Measurements from ENCODE around the gene MYO3A. TPM values are rescaled to one million over a fixed set of nuclear protein-coding genes. Genes with fewer than 3 reads are reported as not detected.
"Not testable (repeated sequence)": the region's sequence is repeated elsewhere in the genome, so short reads cannot be mapped to it uniquely, and the experiment has no call there.

MYO3A gene
- total RNA-seq, 1 donor from 2014 or later, result not detected

DNA sequence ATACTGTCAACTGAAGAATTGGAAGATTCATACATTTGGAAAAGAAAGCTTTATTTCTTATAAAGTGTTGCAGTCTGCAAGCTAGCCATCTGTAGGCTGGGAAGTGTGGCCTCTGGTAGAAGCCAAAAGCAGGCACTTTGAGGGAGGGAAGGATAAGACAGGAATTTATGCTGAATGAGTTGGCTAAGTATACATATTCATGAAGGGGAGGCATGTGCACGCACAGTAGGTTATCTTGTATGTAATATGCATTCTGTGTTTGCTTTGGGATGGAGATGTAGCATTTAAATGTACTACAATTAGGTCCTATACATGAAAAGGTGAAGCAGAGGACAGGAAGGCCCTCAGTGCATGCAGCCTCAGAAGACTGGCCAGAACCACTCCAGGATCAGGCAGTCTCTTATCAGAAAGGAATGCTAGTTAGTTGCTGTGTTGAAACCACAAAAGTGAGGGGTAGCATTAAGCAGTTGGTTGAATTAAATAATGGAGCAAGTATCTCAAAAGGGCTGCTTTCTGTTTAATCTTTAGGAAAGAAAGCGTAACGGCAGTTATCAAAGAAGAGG, 40.9 kb downstream of the MYO3A start:
- DNase-seq (ENCODE audit: low spot score), result no peak
- intact Hi-C loops (cut with DNase I), result no loop called here

DNA sequence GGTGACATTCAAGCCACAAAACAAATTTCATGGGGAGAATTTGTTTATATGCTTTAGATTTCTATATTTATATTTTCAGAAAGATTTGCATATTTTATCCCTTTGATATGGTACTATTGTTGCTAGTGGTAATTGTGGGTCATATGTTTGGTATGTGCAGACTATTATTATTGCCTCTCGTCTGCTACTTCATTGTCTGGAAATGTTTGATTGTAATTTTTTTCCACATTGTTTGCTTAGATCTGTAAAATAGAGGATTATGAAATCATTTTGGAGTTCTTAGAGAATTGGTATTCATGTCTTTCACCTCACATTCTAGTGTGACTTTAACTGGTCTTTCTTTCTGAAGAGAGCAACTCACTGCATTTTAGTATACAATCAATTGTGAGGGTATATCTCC, 44.7 kb downstream of the MYO3A start:
- no peak for DNase-seq (ENCODE audit: low spot score)
- intact Hi-C loops (cut with DNase I), result no loop called here

DNA sequence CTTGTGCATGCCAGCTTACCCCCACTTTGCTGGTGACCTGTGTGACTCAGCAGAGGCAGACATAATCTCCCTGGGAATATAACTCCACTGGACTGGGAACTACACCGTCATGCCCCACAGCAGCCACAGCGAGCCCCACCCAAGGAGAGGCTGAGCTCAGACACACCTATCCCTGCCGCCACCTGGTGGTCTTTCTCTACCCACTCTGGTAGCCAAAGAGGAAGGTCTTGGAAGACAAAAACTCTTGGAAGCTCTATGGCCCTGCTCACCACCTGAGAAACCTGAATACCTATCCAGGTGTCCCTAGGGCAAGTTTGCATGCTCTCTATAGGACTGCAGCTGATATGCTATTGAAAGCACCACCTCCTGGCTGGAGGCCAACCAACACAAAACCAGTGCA, 48.1 kb downstream of the MYO3A start:
- intact Hi-C loops (cut with DNase I), result no loop called here
- no peak for DNase-seq (ENCODE audit: low spot score)

DNA sequence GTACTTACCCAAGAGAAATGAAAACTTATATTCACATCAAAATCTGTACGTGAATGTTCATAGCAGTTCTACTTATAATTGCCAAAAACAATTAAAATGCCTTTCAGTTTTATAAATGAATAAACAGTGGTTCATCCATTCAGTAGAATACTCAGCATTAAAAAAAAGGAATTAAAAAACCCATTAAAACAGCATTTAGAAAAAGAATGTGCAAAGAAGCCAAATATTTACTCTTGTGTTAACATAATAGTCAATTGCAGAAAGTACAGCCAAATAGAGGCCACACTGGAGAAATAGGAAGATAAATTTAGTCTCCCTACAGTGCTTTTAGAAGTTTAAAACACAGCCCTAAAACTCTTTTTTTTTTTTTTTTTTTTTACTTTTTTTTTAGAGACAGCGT, 54.6 kb downstream of the MYO3A start:
- intact Hi-C loops (cut with DNase I), result no loop called here
- DNase-seq (ENCODE audit: low spot score), result no peak

DNA sequence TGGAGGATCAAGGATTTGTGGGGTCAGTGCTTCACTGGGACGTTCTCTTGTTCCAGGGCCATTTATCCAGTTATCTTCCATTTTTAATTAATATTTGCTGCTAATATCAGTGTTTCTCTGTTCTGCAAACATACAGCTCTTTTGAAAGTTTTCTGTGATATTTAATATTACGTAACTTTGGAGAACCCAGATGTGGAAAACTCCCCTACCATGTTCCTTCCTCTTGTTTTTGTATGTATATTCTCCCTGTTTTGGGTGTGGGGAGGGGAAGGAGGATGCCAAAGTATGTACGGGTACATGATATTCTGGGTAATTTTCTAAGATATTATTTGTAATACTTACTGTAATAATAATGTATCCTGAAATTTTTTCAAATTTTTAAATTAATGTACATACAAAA, 55.9 kb downstream of the MYO3A start:
- DNase-seq (ENCODE audit: low spot score), result no peak
- intact Hi-C loops (cut with DNase I), result no loop called here

DNA sequence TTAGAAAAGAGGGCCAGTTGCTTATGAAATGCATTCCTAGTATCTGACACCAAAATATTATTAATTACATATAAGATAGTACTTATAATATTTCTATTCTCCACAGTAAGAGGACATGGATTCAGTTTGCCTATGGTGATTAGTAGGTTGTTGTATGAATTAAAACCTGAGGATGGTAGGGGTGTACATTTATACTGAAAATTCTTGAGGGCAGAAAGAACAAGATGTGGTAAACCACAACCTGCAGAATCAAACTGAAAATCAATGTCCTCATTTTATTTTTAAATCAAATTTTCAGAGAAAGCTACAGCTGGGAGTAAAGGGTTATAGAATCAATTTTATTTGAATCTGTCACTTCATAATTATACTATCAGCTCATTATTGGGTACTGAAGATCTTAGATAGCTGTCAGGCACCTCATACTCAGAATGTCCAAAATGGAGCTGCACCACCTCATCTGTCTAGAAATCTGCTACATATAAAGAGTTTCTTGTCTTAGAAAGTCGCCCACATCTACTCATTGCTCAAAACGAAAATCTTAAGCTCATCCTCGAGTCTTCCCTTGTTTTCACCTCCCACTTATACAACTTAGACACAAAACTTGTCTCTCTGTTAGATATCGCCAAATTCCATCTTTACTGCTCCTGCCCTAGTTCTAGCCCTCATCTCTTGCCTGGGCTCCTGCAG, 65.4 kb downstream of the MYO3A start:
- intact Hi-C loops (cut with DNase I), result no loop called here
- no peak for DNase-seq (ENCODE audit: low spot score)

DNA sequence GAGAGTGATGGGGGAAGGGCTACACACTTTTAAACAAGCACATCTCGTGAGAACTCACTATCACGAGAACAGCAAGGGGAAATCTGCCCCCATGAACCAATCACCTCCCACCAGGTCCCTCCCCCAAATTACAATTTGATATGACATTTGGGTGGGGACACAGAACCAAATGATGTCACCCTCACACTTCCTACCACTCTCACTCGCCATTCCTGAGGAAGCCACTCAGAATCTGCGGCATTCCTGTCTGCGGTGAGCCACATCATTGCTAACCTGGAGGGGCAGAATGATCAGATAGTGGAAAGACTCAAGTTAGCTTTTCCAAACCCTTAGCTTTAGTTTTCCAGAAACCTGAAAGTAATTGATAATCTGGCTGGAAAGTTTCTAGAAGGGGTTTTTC, 66.9 kb downstream of the MYO3A start:
- DNase-seq (ENCODE audit: low spot score), result no peak
- intact Hi-C loops (cut with DNase I), result no loop called here

DNA sequence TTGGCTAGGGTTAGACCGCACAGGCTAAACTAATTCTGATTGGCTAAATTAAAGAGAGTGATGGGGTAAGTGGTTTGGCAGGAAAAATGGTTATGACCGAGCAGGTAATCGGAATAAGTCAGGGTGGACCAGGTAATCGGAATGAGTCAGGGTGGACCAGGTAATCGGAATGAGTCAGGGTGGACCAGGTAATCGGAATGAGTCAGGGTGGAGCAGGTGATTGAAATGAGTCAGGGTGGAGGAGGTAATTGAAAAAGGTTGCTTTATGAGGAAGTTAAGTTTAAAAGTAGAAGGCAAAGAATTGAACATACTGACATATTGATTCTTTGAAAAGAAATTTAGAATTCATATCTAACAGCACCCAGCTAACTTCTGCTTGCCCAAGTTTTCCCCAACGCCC, 68.4 kb downstream of the MYO3A start:
- not testable (repeated sequence) for DNase-seq (ENCODE audit: low spot score)

DNA sequence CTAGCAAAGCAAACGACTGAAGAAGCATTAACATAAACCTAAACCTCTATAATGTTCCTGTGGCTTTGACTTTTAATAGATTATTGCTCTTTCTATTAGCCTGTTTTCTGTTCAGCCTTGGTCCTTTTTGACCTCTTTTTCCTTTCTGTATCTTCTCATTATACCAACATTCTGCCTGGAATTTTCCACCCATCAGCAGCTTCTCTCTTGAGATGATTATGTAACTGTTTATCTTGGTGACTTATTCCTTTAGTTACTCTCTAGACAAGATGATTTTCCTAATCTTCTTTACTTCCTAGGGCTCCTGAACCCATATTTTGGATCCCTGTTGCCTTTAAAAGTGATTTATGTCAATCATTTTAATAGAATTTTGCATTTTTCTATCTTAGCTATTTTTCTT, 81.1 kb downstream of the MYO3A start:
- intact Hi-C loops (cut with DNase I), result no loop called here
- no peak for DNase-seq (ENCODE audit: low spot score)

More for the DNA sequence above, 68.4 kb downstream of the MYO3A start:
- intact Hi-C loops (cut with DNase I), result not testable (repeated sequence)

DNA sequence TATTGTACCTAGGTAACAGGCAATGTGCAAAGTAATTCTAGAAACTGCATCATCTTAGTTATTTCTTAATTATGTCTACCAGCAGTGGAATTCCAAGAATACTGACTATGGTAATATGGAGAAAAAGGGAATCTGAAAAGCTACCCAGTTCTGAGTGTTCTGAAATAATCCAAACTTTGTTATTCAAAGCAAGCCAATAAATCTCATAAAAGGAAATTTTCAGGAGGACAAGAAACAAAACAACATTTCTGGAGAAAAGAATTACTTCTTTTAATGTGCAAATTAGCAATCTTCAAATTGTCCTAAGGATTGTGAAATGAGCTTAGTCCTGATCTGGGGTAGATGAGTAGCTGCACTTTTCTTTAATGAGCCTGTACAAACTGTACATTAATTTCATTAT, 88.8 kb downstream of the MYO3A start:
- DNase-seq (ENCODE audit: low spot score), result no peak
- intact Hi-C loops (cut with DNase I), result no loop called here

DNA sequence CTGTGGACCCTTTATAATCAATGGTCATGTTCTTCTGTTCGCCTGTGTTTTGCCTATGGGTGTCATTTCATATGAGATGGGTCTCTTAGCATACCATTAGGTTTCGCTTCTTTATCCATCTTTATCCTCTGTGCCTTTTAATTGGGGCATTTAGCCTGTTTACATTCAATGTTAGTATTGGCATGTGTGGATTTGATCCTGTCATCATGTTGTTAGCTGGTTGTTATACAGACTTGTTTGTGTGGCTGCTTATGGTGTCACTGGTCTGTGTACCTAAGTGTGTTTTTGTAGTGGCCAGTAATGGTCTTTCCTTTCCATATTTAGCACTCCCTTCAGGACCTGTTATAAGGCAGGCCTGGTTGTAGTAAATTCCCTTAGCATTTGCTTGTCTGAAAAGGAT, 90.3 kb downstream of the MYO3A start:
- DNase-seq (ENCODE audit: low spot score), result no peak
- intact Hi-C loops (cut with DNase I), result no loop called here

DNA sequence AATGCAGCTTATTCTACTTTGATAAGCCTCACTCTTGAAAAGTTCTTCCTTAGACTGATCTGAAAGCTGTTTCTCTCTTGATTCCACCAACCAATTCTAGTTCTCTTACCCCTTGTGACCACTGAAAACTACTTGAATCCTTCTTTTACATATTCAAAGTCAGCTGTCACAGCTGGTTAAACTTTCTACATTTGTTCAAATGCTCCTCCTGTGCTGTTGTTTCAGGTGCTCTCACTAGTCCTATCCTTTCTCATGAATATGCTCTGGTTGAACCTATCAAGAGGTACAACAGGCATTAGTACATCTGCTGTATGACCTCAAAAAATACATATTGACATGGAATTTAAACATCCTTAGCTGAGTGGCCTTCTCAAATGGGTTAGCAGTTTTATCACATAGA, 91.5 kb downstream of the MYO3A start:
- DNase-seq (ENCODE audit: low spot score), result no peak
- intact Hi-C loops (cut with DNase I), result no loop called here

DNA sequence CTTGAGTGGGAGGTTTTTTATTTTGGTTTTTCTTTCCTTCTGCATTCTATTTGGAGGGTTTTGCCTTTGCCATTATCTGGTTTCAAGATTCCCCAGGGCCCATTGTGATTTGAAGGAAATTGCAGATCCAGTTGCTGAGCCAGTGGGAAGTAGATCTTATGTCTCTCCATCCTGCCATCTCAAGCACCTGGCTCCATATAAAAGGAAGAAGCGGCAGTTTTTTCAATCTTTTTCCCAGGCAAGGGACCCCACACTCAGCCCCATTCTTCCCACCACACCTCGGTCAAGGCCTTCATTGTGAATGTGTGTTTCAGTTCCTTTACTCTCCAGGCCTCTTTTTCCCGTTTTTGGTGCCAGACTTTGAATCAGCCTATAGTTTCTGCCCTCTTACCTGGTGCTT, 95.8 kb downstream of the MYO3A start:
- DNase-seq (ENCODE audit: low spot score), result no peak
- intact Hi-C loops (cut with DNase I), result no loop called here

DNA sequence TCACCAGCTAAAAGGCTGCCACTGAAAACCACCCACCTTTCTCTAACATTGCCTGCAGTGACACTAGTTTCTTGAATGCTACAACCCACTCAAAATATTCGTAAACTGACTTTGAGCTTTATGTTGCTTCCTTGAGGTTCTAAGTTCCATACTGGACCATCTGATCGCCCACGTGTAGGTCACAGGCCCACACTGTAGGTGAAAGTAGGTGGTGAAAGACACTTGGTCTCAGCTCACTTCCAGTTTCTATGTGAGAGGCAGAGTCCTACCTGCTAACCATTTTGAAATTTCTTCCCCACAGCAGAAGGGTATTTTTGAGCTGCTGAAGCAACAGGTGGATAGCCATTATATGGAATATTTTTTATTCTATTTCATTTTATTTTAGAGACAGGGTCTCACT, 97.3 kb downstream of the MYO3A start:
- no peak for DNase-seq (ENCODE audit: low spot score)
- intact Hi-C loops (cut with DNase I), result no loop called here

DNA sequence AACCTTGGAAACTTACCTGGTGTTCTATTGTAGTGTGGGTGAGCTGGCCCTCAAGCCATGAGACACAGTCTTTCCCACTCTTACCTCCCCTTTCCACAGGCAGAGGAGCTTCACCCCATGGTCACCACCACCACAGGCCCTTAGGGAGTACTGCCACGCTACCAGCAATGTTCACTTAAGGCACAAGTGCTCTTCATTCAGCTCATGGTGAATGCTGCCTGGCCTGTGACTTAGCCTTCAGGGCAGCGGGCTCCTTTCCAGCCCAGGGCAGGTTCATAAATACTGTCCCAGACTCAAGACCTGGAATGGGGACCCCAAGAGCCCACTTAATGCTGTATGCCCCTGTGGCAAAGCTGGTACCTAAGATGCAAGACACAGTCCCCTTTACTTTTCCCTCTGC, 109.4 kb downstream of the MYO3A start:
- DNase-seq (ENCODE audit: low spot score), result no peak
- intact Hi-C loops (cut with DNase I), result no loop called here

DNA sequence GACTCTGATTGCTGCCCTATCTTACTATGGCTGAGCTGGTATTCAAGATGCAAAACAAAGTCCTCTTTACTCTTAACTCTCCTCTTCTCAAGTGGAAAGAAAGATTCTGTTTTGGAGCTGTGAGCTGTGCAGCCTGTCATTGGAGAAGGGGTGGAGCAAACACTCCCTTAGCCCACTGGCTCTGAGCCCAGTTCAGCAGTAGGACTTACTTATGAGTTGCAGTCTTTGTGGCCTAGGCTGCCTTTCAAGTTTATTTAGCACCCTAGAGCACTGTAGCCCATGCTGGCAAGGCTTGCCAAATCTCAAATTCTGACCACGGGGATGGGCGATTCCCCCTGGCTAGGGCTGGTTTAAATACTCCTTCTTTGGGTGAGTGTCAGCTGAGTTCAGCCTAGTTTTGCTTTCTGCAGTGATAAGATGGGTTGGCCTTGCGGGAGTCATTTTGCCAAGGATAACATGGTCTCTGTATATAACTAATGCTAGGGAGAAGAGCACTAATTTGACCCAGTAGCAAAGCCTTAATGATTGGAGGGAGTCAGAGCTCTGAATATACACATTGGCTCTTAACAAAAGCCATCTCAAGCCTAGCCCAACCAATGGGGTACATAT, 110.2 kb downstream of the MYO3A start:
- DNase-seq (ENCODE audit: low spot score), result no peak
- intact Hi-C loops (cut with DNase I), result no loop called here

DNA sequence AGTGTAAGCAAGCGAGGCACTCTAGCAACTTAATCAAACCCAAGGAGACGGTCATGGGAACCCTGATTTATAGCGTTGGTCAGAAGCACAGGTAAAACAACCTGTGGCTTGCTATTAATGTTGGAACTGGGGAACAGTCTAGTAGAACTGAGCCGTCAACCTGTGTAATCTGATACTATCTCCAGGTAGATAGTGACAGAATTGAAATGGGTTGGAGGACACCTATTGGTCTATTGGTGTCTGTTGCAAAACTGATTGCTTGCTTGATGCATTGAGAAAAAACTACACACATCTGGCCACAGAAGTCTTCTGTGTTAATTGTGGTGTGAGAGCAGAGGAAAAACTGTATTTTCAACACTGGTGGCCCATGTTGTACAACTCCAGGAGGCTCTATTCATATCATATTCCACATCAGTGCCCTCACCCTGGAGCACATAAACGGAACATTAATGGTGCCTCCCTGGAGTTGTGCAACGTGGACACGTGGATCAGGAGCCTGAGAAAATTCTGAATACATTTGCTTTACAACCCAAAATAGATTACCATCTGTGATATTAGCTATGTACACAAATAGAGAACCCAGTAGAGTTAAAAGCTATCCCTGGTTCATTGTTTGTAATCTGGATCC, 112.2 kb downstream of the MYO3A start:
- DNase-seq (ENCODE audit: low spot score), result no peak
- intact Hi-C loops (cut with DNase I), result no loop called here

DNA sequence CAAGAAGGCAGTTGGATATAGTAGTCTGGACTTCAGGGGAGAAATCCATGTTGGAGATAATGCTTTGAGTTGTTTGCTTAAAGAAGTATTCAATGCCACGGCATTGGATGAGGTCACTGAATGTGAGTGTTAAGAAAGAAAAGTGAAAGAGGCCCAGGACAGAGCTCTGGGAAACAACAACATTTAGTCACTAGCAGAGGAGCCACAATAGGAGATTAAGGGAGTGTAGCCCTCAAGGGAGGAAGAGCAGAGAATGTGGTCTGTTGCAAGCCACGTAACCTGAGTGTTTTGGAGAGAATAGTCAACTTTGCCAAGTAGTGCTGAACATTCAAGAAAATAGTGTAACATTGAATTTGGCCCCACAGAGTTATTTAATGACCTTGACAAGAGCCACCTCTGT, 114.7 kb downstream of the MYO3A start:
- intact Hi-C loops (cut with DNase I), result no loop called here
- DNase-seq (ENCODE audit: low spot score), result no peak

DNA sequence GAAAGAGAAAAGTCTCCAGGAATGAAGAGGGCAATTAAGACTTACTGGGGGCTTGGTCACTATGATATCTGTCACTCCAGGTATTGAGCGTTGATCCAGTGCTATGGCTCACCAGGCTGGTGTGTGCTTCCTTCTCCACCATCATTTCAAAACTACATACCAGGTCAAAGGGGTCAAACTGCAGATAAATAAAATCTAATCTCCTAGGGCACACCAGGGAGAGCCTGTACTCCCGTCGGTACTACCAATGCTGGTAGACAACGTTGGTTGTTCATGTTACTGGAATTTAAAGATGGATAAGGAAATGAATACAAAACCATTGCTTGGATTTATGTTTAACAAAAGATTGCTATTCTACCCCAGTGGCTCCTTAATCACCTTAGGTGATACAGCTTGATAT, 118.3 kb downstream of the MYO3A start:
- DNase-seq (ENCODE audit: low spot score), result no peak
- intact Hi-C loops (cut with DNase I), result no loop called here

DNA sequence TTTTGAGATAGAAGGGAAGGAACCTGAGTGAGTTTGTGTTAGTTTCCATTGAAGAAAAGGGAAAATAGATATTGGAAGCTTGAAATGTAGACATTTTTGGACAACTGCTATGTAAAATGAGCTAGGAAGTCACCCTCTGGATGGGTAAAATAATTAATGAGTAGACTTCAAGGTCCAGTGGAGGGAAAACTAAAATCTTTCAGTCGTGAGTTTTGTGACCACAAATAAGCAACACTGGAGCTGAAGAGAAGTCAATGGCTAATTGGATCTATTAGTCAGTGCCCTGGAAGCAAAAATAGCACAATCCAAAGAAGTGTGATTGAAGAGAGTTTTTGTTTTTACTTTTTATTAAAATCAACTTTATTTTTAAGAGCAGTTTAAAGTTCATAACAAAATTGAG, 123.4 kb downstream of the MYO3A start:
- no peak for DNase-seq (ENCODE audit: low spot score)

DNA sequence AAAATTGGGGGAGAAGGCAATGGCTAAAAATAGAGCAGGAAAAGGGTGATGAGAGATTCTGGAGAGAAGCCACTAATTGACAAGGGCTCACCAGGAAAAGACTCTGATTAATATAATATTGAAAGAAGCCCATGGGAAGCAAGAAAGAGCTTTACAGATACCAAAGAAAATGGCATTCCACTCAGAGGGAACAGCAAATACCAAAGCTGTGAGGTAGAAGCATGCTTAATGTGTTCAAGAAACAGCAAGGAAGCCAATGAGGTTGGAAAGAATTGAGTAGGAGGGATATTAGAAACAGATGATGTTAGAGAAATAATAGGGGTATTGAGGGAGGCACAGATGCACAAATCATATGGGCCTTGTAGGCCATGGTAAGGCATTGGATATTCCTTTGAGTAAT, 130.1 kb downstream of the MYO3A start:
- DNase-seq (ENCODE audit: low spot score), result no peak
- intact Hi-C loops (cut with DNase I), result no loop called here

More for the DNA sequence above, 123.4 kb downstream of the MYO3A start:
- intact Hi-C loops (cut with DNase I), result no loop called here
